B cell (primary cell): ENCODE results near the gene SLA2. TPM values are rescaled to one million over a fixed set of nuclear protein-coding genes. Genes with fewer than 3 reads are reported as not detected.

Experiments used
- ATAC-seq: fragments of 200-7000 bp; cut with Tn5 transposase; one replicate; pipeline ENCODE4 v1.10.0; 2021; ENCODE audit warnings: low read depth, mild to moderate bottlenecking, moderate number of reproducible peaks, moderate library complexity
- CTCF ChIA-PET: fragments of 350-600 bp; sonication (Branson Sonifier 250); formaldehyde crosslinking; loops from one replicate; lab custom pipeline; 2021; ENCODE audit warnings: antibody characterized with exemption, inconsistent platforms; lab: Charles Lee
- POLR2A ChIA-PET: fragments of 350-600 bp; sonication (Branson Sonifier 250); formaldehyde crosslinking; loops from one replicate; lab custom pipeline; 2021; ENCODE audit warnings: antibody characterized with exemption; lab: Charles Lee
- DNase-seq: peaks from one replicate; pipeline ENCODE4 v3.0.0; 2013
- H2AFZ ChIP-seq: 2 replicates; pipeline ENCODE4 v1.6.1; 2012; ENCODE audit warnings: mild to moderate bottlenecking, low read depth, low read length; ENCODE audit not compliant: insufficient read depth, poor library complexity, severe bottlenecking
- H3K27ac ChIP-seq, 2 donors: 1 replicate in 1 of 2; 2 replicates in 1 of 2; pipeline ENCODE4 v1.5.1; 2012 to 2013; ENCODE audit warnings: low read length in 2 of 2, mild to moderate bottlenecking in 2 of 2, moderate library complexity in 1 of 2
- H3K27me3 ChIP-seq, 4 experiments: fragments of 200-600 bp in 1 of 4; sonication (generic) in 1 of 4; replicated peaks in 1 of 4; 1 replicate in 2 of 4; 2 replicates in 2 of 4; pipeline versions ENCODE4 v1.6.1 to v1.7.0; 2013 to 2016; ENCODE audit warnings: low read length in 3 of 4, mild to moderate bottlenecking in 2 of 4, mixed read lengths in 1 of 4, moderate library complexity in 1 of 4; ENCODE audit not compliant: insufficient read depth in 4 of 4, control insufficient read depth in 3 of 4; ENCODE audit errors: control extremely low read depth in 1 of 4
- H3K36me3 ChIP-seq, 2 experiments: replicated peaks in 1 of 2; 1 replicate in 1 of 2; 2 replicates in 1 of 2; pipeline versions ENCODE4 v1.6.1 to v1.7.1; 2013; ENCODE audit warnings: low read length in 1 of 2; ENCODE audit not compliant: insufficient read depth in 2 of 2, control insufficient read depth in 1 of 2; ENCODE audit errors: control extremely low read depth in 1 of 2, extremely low read depth in 1 of 2
- H3K4me1 ChIP-seq, 2 donors: fragments of 200-600 bp in 1 of 2; sonication (generic) in 1 of 2; 1 replicate in 1 of 2; 2 replicates in 1 of 2; pipeline versions ENCODE4 v1.5.1 to v1.6.1; 2013 to 2017; ENCODE audit warnings: low read length in 2 of 2; ENCODE audit not compliant: control insufficient read depth in 2 of 2, insufficient read depth in 2 of 2
- H3K4me2 ChIP-seq: replicated peaks from 2 replicates; pipeline ENCODE3; 2012; ENCODE audit warnings: mild to moderate bottlenecking, low read depth, low read length; ENCODE audit not compliant: poor library complexity, severe bottlenecking
- H3K4me3 ChIP-seq, 5 experiments: fragments of 200-600 bp in 1 of 5; sonication (generic) in 1 of 5; 1 replicate in 3 of 5; 2 replicates in 2 of 5; pipeline versions ENCODE4 v1.5.1 to v1.7.0; 2011 to 2016; ENCODE audit warnings: low read length in 4 of 5, mild to moderate bottlenecking in 4 of 5, low read depth in 2 of 5, control low read depth in 1 of 5, moderate library complexity in 1 of 5; ENCODE audit not compliant: insufficient read depth in 1 of 5; ENCODE audit errors: control extremely low read depth in 1 of 5, extremely low read depth in 1 of 5
- H3K79me2 ChIP-seq: fragments of 200-600 bp; sonication (generic); one replicate; pipeline ENCODE4 v1.6.0; 2016; ENCODE audit warnings: low read length; ENCODE audit not compliant: control insufficient read depth, insufficient read depth
- H3K9ac ChIP-seq: fragments of 200-600 bp; sonication (generic); 2 replicates; pipeline ENCODE4 v1.6.1; 2017; ENCODE audit warnings: mild to moderate bottlenecking, low read length, moderate library complexity
- H3K9me3 ChIP-seq, 3 donors: one replicate each; pipeline versions ENCODE4 v1.6.1 to v1.7.1; 2013; ENCODE audit warnings: low read length in 2 of 3; ENCODE audit not compliant: control insufficient read depth in 2 of 3, insufficient read depth in 1 of 3; ENCODE audit errors: control extremely low read depth in 1 of 3
- H4K20me1 ChIP-seq: 2 replicates; pipeline ENCODE4 v1.6.0; 2012; ENCODE audit warnings: mild to moderate bottlenecking, low read length; ENCODE audit not compliant: insufficient read depth, control insufficient read depth, poor library complexity, severe bottlenecking
- H3K27ac Mint-ChIP-seq: one replicate; pipeline ENCODE4 v1.8.0; 2021; ENCODE audit warnings: mixed read lengths
- H3K27me3 Mint-ChIP-seq: one replicate; pipeline ENCODE4 v1.8.0; 2021; ENCODE audit warnings: mixed read lengths
- H3K4me1 Mint-ChIP-seq: one replicate; pipeline ENCODE4 v1.8.0; 2021; ENCODE audit warnings: mixed read lengths
- H3K4me3 Mint-ChIP-seq: one replicate; pipeline ENCODE4 v1.8.0; 2021; ENCODE audit warnings: mixed read lengths
- H3K9me3 Mint-ChIP-seq: one replicate; pipeline ENCODE4 v1.8.0; 2022; ENCODE audit warnings: mixed read lengths; ENCODE audit not compliant: insufficient read depth
- EZH2 ChIP-seq: IDR thresholded peaks from 2 replicates; pipeline ENCODE4 v1.6.1; 2012; ENCODE audit warnings: borderline replicate concordance, low read depth, mild to moderate bottlenecking, moderate library complexity, low read length; ENCODE audit not compliant: insufficient read depth, poor library complexity, severe bottlenecking
- WGBS: methylation state at CpG from one replicate; pipeline ENCODE4 v1.1.5; 2013; ENCODE audit warnings: missing lambda C conversion rate; ENCODE audit not compliant: insufficient coverage; 5-methylcytosine and 5-hydroxymethylcytosine counted together
- intact Hi-C: fragments of 100-400 bp; cut with micrococcal nuclease; formaldehyde crosslinking; loops from one replicate; pipeline ENCODE4 v1.10.0; 2022
- polyA plus RNA-seq: library from polyadenylated mRNA; depleted of rRNA; stranded (reverse); fragments of >200 nt; gene quantifications from 2 replicates; pipeline ENCODE4 v1.2.3, GENCODE V29; 2012
- total RNA-seq, 2 donors: library from RNA; stranded (reverse); fragments of 120-200 nt in 1 of 2; gene quantifications; 1 replicate in 1 of 2; 2 replicates in 1 of 2; pipeline versions ENCODE4 v1.2.3 to v1.2.4, GENCODE V29; 2013 to 2022
- TF ChIP-seq, protein P1 (sequence below): fragments of 200-600 bp; IDR thresholded peaks from one replicate; pipeline ENCODE4 v1.8.0; 2022; ENCODE audit warnings: antibody characterized with exemption, mild to moderate bottlenecking

The SLA2 gene
- total and polyA plus RNA-seq, 2 donors (not counting 1 experiment from before 2014, with no cell fraction given): 0.73 to 0.76 TPM

DNA sequence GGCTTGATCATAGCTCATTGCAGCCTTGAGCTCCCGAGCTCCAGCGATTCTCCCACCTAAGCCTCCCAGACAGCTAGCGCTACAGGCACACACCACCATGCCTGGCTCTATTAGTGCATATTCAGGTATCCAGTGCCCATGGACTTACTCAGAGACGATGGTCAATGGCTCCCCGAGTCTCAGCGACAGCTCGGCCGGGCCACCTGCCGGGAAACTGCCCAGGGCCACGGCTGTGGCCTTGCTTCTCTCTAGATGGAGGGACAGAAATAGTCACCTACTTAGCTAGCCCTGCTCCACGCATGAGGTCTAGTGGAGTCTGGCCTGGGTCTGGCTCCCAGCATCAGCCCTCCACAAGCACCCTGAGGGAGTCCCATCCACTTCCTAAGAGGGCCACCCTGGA lies 11.7 kb downstream of the SLA2 start:
- CTCF ChIA-PET: no interaction called here

DNA sequence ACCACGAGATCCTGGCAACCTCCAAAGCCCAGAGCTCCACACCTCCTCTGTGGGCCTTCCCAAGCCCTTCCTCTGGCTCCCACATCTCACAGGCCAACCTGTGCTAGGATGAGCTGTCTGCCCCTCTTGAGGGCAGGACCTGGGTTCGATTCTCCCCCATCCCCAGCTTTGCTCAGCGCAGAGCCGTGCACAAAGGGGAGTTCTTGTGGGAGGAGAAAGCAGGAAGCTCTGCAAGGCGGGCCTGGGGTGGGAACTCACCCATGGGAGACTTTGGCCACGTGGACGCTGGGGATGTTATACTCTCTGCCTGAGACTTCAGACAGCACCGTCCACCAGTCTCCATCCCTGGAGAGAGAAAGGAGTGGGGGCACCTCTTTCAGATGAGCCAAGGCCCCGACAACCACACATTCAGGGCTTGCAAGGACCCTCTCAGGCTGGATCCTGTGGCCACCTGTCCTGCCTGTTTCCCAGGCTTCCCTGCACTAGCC lies 12.7 kb downstream of the SLA2 start:
- CTCF ChIA-PET: no interaction called here
- ATAC-seq (no peak), DNase-seq (no peak)
- intact Hi-C loops: no loop called here
- Mint-ChIP-seq H3K27me3 (no peaks in the 10 kb centered on the region), H3K4me1 (peaks cover 13% of the 10 kb centered on the region), H3K27ac (no peak overlapping the region), H3K4me3 (no peak overlapping the region), H3K9me3 (no peaks in the 10 kb centered on the region)
- Histone ChIP-seq H3K9ac (no peak overlapping the region), H3K79me2 (no peaks in the 10 kb centered on the region), H3K27ac (no peak overlapping the region), H2AFZ (no peak overlapping the region), H3K36me3 (no peaks in the 10 kb centered on the region), H3K4me3 (no peak overlapping the region), H3K27me3 (no peaks in the 10 kb centered on the region), H3K4me2 (no peak overlapping the region), H3K4me1 (peaks cover 9 to 11% of the 10 kb centered on the region in 2 donors), H4K20me1 (no peaks in the 10 kb centered on the region), H3K9me3 (no peaks in the 10 kb centered on the region)
- WGBS: 98% methylated on average over 7 of the region's 9 CpGs
- POLR2A ChIA-PET: no interaction called here
- TF ChIP-seq, protein P1, sequence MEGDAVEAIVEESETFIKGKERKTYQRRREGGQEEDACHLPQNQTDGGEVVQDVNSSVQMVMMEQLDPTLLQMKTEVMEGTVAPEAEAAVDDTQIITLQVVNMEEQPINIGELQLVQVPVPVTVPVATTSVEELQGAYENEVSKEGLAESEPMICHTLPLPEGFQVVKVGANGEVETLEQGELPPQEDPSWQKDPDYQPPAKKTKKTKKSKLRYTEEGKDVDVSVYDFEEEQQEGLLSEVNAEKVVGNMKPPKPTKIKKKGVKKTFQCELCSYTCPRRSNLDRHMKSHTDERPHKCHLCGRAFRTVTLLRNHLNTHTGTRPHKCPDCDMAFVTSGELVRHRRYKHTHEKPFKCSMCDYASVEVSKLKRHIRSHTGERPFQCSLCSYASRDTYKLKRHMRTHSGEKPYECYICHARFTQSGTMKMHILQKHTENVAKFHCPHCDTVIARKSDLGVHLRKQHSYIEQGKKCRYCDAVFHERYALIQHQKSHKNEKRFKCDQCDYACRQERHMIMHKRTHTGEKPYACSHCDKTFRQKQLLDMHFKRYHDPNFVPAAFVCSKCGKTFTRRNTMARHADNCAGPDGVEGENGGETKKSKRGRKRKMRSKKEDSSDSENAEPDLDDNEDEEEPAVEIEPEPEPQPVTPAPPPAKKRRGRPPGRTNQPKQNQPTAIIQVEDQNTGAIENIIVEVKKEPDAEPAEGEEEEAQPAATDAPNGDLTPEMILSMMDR: no peak
- TF ChIP-seq EZH2: no peak

More for the DNA sequence above, 11.7 kb downstream of the SLA2 start:
- Histone ChIP-seq H3K4me3 (no peak overlapping the region), H3K4me1 (peaks cover 9 to 11% of the 10 kb centered on the region in 2 donors), H3K79me2 (no peaks in the 10 kb centered on the region), H4K20me1 (no peaks in the 10 kb centered on the region), H3K27ac (no peak overlapping the region), H2AFZ (no peak overlapping the region), H3K36me3 (no peaks in the 10 kb centered on the region), H3K9ac (no peak overlapping the region), H3K4me2 (no peak overlapping the region), H3K9me3 (no peaks in the 10 kb centered on the region), H3K27me3 (no peaks in the 10 kb centered on the region)
- Mint-ChIP-seq H3K9me3 (no peaks in the 10 kb centered on the region), H3K27me3 (no peaks in the 10 kb centered on the region), H3K4me1 (peaks cover 12% of the 10 kb centered on the region), H3K27ac (no peak overlapping the region), H3K4me3 (no peak overlapping the region)
- TF ChIP-seq, protein P1: no peak
- no peak for TF ChIP-seq EZH2
- no peak for ATAC-seq
- DNase-seq: no peak
- POLR2A ChIA-PET: no interaction called here
- intact Hi-C loops: no loop called here
- 96% methylated on average over 11 of the region's 11 CpGs for WGBS
